ENCODE results near the gene TBX1. TPM values are rescaled to one million over a fixed set of nuclear protein-coding genes. Genes with fewer than 3 reads are reported as not detected.

Gene TBX1
- total and polyA plus RNA-seq, 2 of the 13 experiments (the other 11 are each of a cell fraction or from before 2014, with no cell fraction given) = not detected

GRCh38 chr22:19719050-19719482 lies 41.5 kb upstream of the TBX1 start:
- 42% methylated on average over 4 of the region's 31 CpGs for WGBS (ENCODE audit: low lambda C conversion rate)
- ATAC-seq (no peak), FAIRE-seq (no peak)

More at GRCh38 chr22:19719050-19719482, 41.5 kb upstream of the TBX1 start:
- H3K9me3 ChIP-seq (ENCODE audit: low read length) = no peaks in the 10 kb centered on the region
- peaks cover 8% of the 10 kb centered on the region; the same call in 1 of the 2 replicates for H4K20me1 ChIP-seq (ENCODE audit: insufficient read depth, low read length)
- H3K27me3 ChIP-seq (ENCODE audit: control insufficient read depth in 1 of 2, insufficient read depth in 2 of 2, low read length in 2 of 2) = peaks cover 26 to 86% of the 10 kb centered on the region in 2 experiments
- H3K4me2 ChIP-seq (ENCODE audit: low read depth, low read length) = no peak overlapping the region
- no peak for DNase-seq (ENCODE audit: low spot score)
- ChIA-PET POLR2A (no interaction called here), CTCF (ENCODE audit: low intra/inter-chr PET ratio, low total read pairs) (no interaction called here)
- peaks cover 30% of the 10 kb centered on the region for H3K4me1 ChIP-seq (ENCODE audit: insufficient read depth, low read length)
- no peak overlapping the region for H3K4me3 ChIP-seq (replicated peaks in 1 of 3; ENCODE audit: insufficient read depth in 1 of 3, low read depth in 2 of 3, low read length in 3 of 3)
- H3K27ac ChIP-seq (ENCODE audit: extremely low read length, insufficient read depth, low read length) = no peak overlapping the region
- BruUV-seq (replicated peaks) = no TSS peak
- H2AFZ ChIP-seq (ENCODE audit: low read length) = no peak overlapping the region
- no peak overlapping the region for H3K9ac ChIP-seq (ENCODE audit: insufficient read depth, low read depth, low read length)
- no peak for TF ChIP-seq NFRKB (IDR thresholded peaks at IDR 0.05)
- no peak for TF ChIP-seq NFKBIZ (CRISPR knock-in tag; IDR thresholded peaks at IDR 0.05)
- no peak for TF ChIP-seq PBX2 (CRISPR knock-in tag; IDR thresholded peaks at IDR 0.05)
- TF ChIP-seq CEBPB (IDR thresholded peaks at IDR 0.05; ENCODE audit: borderline replicate concordance, low read depth, low read length) = no peak
- TF ChIP-seq SYNCRIP (IDR thresholded peaks at IDR 0.05; ENCODE audit: insufficient read depth, low read depth, low read length) = no peak
- TF ChIP-seq ZBTB14 (CRISPR knock-in tag; IDR thresholded peaks at IDR 0.05) = no peak
- TF ChIP-seq KDM1A (CRISPR knock-in tag; IDR thresholded peaks at IDR 0.05) = no peak
- H3K79me2 ChIP-seq (ENCODE audit: insufficient read depth, low read length) = no peaks in the 10 kb centered on the region
- H3K36me3 ChIP-seq (replicated peaks in 1 of 2; ENCODE audit: control insufficient read depth in 1 of 2, insufficient read depth in 2 of 2, low read length in 2 of 2) = no peaks in the 10 kb centered on the region
- intact Hi-C loops (cut with micrococcal nuclease; ENCODE audit: unreplicated experiment) (no loop called here), in situ Hi-C loops (cut with HindIII; ENCODE audit: extremely low pct_ligation_motif_present, low pct_unique_long_range_greater_than_20kb) (no loop called here)
